Measurements from ENCODE around the gene C9orf78.

The C9orf78 gene

GRCh38 chr9:129839324-129840023 is 4.4 kb upstream of the C9orf78 start:
- no peak for DNase-seq

- DNase-seq, result no peak
These were observed 3.7 kb upstream of the C9orf78 start for GRCh38 chr9:129838707-129839259.

- DNase-seq, result no peak
These were observed 1.4 kb upstream of the C9orf78 start for GRCh38 chr9:129836311-129837007.

- DNase-seq, result no peak
These were observed 767 bp upstream of the C9orf78 start for GRCh38 chr9:129835860-129836223.

GRCh38 chr9:129834489-129835127 is 467 bp downstream of the C9orf78 start:
- DNase-seq, result no peak

- DNase-seq, result no peak
These were observed 2.1 kb downstream of the C9orf78 start for GRCh38 chr9:129832982-129833381.

- no peak for DNase-seq
These were observed 6.1 kb downstream of the C9orf78 start for GRCh38 chr9:129828969-129829368.

- DNase-seq, result no peak
These were observed 7.0 kb downstream of the C9orf78 start for GRCh38 chr9:129828051-129828450.

GRCh38 chr9:129826759-129827158 is 8.3 kb downstream of the C9orf78 start:
- DNase-seq, result no peak

GRCh38 chr9:129826344-129826743 is 8.7 kb downstream of the C9orf78 start:
- DNase-seq, result no peak

- peak; percentile 94 for DNase-seq
These were observed 11.0 kb downstream of the C9orf78 start, which contains the start of gene TOR1A for GRCh38 chr9:129823935-129824601. TOR1A (minus strand) TSS chr9:129824136; CDS start chr9:129824085, 51 bp downstream.

- DNase-seq, result no peak
These were observed 11.5 kb downstream of the C9orf78 start for GRCh38 chr9:129823542-129823934.

- DNase-seq, result no peak
These were observed 12.1 kb downstream of the C9orf78 start for GRCh38 chr9:129822898-129823541.

GRCh38 chr9:129816501-129817435 is 18.3 kb downstream of the C9orf78 start:
- no peak for DNase-seq

GRCh38 chr9:129815278-129815677 is 19.8 kb downstream of the C9orf78 start:
- no peak for DNase-seq

GRCh38 chr9:129814432-129815223 is 20.4 kb downstream of the C9orf78 start:
- no peak for DNase-seq

- no peak for DNase-seq
These were observed 21.4 kb downstream of the C9orf78 start for GRCh38 chr9:129813661-129814060.

GRCh38 chr9:129812385-129812784 is 22.7 kb downstream of the C9orf78 start:
- DNase-seq, result no peak

- DNase-seq, result no peak
These were observed 23.1 kb downstream of the C9orf78 start for GRCh38 chr9:129811967-129812363.

GRCh38 chr9:129810788-129811187 is 24.3 kb downstream of the C9orf78 start:
- no peak for DNase-seq

- no peak for DNase-seq
These were observed 25.0 kb downstream of the C9orf78 start for GRCh38 chr9:129810116-129810515.

Data from NCI-H1105 treated with DMSO at 0.1 percent for 48 hours (cell line).